OCI-LY3 (cell line): ENCODE results near the gene SPOCK1.

Source experiments
- EZH2phosphoT487 ChIP-seq: fragments of 200-600 bp; shearing (Covaris generic); IDR thresholded peaks from 2 replicates; pipeline ENCODE4 v1.6.1; 2018; ENCODE audit warnings: antibody characterized with exemption, mixed run types, low read depth
- TF ChIP-seq, protein P1 (sequence below): fragments of 200-600, 300-600 bp; sonication (generic); IDR thresholded peaks from 2 replicates; pipeline ENCODE4 v1.5.1; 2014; ENCODE audit warnings: antibody characterized with exemption, low read length, low read depth

DNA sequence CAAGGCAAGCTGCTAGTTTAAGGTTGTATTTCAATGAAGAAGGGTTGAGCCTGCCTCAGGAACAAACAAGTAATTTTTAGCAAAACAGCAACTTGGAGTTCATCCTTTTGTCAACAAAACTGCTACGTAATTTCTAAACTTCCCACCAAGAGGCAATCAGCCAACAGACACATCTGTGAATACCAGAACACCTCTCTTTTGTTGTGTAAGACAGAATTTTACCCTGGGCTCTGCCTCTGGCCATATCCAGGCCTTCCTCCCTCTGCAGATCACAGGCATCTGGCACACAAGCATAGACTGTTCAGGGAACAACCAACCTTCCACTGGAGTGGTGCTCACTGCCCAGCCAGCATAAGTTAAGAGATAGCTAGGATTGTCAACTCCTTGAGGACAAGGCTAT, 409.0 kb downstream of the SPOCK1 start:
- TF ChIP-seq EZH2phosphoT487, result no peak
- TF ChIP-seq, protein P1, sequence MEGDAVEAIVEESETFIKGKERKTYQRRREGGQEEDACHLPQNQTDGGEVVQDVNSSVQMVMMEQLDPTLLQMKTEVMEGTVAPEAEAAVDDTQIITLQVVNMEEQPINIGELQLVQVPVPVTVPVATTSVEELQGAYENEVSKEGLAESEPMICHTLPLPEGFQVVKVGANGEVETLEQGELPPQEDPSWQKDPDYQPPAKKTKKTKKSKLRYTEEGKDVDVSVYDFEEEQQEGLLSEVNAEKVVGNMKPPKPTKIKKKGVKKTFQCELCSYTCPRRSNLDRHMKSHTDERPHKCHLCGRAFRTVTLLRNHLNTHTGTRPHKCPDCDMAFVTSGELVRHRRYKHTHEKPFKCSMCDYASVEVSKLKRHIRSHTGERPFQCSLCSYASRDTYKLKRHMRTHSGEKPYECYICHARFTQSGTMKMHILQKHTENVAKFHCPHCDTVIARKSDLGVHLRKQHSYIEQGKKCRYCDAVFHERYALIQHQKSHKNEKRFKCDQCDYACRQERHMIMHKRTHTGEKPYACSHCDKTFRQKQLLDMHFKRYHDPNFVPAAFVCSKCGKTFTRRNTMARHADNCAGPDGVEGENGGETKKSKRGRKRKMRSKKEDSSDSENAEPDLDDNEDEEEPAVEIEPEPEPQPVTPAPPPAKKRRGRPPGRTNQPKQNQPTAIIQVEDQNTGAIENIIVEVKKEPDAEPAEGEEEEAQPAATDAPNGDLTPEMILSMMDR, result no peak
